ENCODE data around the gene PRR19.

Gene PRR19

DNA sequence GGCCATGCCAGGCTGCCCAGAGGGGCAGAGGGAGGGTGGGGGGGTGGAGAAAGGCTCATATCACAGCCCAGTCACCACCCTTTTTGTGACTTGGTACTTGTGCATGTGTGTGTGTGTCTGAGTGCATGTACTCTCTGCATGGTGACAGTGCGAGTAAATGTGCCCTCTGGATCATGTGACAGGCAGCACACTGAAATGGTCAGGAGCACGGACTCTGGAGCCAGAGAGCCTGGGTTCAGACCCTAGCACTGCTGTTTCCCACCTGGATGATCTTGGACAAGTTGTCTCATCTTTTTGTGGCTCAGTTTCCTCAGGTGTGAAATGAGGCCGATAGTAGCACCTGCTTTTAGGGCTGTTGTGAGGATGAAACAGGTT is 30.9 kb upstream of the PRR19 start:
- no peak for ATAC-seq
- DNase-seq, result no peak

DNA sequence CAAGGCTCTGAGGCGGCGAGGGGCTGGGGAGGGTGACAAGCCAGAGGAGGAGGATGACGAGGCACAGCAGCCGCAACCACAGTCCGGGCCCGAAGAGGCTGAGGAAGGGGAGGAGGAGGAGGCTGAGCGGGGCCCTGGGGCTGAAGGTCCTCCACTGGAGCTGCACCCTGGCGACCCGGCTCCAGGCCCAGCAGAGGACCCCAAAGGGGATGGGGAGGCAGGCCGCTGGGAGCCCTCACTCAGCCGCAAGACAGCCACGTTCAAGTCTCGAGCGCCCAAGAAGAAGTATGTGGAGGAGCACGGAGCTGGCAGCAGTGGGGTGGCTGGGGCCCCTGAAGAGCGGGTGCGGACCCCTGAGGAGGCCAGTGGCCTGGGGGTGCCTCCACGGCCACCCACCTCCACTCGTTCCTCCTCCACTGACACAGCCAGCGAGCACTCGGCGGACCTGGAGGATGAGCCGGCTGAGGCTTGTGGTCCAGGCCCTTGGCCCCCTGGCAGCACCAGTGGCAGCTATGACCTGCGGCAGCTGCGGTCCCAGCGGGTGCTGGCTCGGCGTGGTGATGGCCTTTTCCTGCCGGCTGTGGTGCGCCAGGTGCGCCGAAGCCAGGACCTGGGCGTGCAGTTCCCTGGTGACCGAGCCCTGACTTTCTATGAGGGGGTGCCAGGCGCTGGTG is 29.9 kb upstream of the PRR19 start:
- no peak for ATAC-seq
- DNase-seq, result no peak

GRCh38 chr19:42272535-42272897 is 29.4 kb upstream of the PRR19 start:
- ATAC-seq (no peak), DNase-seq (no peak)

- no peak for ATAC-seq
- no peak for DNase-seq
Observed at GRCh38 chr19:42272989-42273406, 28.9 kb upstream of the PRR19 start.

DNA sequence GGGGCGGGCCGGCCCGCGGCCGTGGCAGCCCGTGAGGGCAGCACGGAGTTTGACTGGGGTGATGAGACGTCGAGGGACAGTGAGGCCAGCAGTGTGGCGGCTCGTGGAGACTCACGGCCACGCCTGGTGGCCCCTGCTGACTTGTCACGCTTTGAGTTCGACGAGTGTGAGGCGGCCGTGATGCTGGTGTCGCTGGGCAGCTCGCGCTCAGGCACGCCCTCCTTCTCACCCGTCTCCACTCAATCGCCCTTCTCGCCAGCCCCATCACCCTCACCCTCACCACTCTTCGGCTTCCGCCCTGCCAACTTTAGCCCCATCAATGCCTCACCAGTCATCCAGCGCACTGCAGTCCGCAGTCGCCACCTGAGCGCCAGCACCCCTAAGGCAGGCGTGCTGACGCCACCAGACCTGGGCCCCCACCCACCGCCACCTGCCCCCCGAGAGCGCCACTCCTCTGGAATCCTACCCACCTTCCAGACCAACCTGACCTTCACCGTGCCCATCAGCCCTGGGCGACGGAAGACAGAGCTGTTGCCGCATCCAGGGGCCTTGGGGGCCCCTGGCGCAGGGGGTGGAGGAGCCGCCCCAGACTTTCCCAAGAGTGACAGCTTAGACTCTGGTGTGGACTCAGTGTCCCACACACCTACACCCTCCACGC is 28.4 kb upstream of the PRR19 start:
- ATAC-seq (no peak), DNase-seq (no peak)

GRCh38 chr19:42274065-42274682 is 27.8 kb upstream of the PRR19 start:
- ATAC-seq, result no peak
- DNase-seq, result no peak

- ATAC-seq (no peak), DNase-seq (no peak)
Observed at GRCh38 chr19:42275103-42275502, 26.8 kb upstream of the PRR19 start.

DNA sequence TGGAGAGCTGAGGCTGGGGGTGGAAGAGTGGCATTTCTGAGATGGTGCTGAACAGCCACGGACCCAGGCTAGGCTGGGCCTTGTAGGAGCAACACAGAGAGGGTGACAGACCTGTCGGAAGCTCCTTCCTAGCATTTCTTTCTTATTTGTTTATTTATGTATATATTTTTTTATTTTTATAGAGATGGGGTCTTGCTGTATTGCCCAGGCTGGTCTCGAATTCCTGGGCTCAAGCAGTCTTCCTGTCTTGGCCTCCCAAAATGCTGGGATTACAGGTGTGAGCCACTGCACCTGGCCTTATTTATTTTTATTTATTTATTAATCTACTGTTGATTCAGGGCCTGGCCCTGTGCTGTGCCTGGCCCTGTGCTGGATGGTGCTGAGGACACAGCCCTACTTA is 26.4 kb upstream of the PRR19 start:
- ATAC-seq (no peak), DNase-seq (no peak)

GRCh38 chr19:42276284-42276683 is 25.6 kb upstream of the PRR19 start:
- no peak for ATAC-seq
- DNase-seq, result no peak

DNA sequence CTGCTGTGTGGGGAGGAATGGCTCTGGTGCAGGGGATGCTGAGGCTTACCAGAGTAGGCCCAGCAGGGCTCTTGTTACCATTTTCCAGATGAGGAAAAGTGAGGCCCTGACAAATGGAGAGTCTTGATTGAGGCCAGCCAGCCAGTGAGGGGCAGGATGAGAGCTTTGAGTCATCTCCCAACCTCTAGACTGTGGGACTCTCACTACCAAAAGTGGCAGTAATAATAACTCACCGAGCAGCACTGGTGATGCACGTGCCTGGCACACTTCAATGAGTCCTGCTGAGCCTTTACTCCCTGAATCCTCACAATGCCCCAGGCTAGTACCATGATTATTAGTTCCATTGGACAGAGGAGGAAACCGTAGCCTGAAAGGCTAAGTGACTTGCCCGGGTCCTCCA is 25.1 kb upstream of the PRR19 start:
- DNase-seq (no peak), ATAC-seq (peak; percentile 17)

- DNase-seq (no peak), ATAC-seq (no peak)
Observed at GRCh38 chr19:42277821-42278451, 24.0 kb upstream of the PRR19 start.

- ATAC-seq, result no peak
- no peak for DNase-seq
Observed at GRCh38 chr19:42278452-42279154, 23.3 kb upstream of the PRR19 start.

- DNase-seq (no peak), ATAC-seq (no peak)
Observed at GRCh38 chr19:42279155-42279901, 22.6 kb upstream of the PRR19 start.

DNA sequence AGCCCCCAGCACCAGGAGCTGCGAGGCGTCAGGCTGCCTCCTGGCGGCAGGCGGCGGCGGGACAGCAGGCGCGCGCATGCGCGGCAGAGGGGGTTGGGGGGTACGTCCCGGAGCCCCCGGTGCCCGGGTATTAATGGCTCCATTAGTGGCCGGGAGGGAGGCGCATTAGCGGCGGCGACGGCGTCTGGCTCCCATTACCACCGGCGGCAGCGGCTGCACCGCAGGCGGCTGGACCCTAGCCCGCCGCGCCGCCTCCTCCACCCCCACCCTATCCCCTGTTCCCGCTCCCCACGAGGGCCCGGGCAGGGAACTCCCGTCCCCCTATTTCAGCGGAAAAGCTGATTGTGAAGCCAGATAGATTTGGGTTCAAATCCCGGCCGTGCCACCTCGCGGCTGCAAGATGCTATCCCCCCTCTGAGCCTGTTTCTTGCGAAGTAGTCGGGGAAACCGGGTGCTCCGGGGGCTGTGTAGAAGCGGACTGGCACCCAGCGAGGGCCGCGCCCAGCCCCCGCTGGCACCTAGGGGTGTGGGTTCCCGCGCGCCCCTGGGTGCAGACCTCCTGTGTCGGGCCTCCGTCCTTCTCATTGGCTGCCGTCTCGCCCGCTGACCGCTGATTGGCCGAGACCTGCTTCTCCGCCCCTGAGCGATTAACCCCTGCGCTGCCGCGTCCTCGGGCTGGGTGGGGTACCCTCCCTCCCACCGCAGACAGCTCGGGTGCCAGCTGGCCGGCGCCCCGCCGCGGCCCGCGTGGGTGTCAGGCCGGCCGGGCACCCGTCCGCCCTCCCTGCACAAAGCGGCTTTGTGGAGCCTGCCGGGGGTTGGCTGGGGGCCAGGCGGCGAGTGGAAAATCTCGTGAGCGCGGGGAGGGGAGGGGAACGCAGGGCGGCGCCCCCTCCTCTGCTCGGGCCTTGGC is 21.8 kb upstream of the PRR19 start:
- ATAC-seq, result peak; percentile 44
- DNase-seq, result peak; percentile 91

GRCh38 chr19:42280815-42281145 is 21.2 kb upstream of the PRR19 start:
- DNase-seq (peak; percentile 56), ATAC-seq (no peak)

DNA sequence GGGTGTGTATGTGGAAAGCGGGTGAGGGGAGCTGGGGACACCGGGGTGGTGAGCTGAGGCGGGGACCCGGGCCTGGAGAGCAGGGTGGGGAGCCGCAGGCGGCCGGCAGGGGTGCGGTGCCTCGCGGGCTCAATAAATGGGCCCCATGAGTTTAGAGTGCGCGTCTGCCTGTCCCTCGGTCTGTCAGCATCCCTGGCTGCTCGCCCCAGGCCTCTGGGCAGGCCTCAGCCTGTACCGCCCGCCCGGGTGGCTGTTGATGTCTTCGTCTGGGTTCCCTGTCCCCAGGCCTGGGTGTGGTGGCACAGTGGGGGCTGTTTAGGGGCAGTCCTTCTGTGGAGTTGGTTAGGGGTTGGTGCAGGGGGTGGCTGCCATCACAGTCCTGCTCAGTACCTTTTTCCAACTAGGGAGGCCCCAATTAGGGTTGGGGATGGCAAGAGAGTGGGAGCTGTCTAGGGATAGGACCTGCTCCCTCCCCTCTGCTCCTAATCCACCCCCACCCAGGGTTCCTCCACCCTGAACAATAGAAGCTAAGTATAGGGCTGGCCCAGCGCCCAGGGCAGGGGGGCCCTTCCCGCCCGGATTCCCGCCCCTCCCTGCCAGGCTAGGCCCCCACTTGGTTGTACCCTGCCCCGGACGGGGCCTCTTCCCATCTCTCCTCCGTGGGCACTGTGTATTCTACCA is 20.6 kb upstream of the PRR19 start:
- DNase-seq, result peak; percentile 47
- ATAC-seq, result no peak

DNA sequence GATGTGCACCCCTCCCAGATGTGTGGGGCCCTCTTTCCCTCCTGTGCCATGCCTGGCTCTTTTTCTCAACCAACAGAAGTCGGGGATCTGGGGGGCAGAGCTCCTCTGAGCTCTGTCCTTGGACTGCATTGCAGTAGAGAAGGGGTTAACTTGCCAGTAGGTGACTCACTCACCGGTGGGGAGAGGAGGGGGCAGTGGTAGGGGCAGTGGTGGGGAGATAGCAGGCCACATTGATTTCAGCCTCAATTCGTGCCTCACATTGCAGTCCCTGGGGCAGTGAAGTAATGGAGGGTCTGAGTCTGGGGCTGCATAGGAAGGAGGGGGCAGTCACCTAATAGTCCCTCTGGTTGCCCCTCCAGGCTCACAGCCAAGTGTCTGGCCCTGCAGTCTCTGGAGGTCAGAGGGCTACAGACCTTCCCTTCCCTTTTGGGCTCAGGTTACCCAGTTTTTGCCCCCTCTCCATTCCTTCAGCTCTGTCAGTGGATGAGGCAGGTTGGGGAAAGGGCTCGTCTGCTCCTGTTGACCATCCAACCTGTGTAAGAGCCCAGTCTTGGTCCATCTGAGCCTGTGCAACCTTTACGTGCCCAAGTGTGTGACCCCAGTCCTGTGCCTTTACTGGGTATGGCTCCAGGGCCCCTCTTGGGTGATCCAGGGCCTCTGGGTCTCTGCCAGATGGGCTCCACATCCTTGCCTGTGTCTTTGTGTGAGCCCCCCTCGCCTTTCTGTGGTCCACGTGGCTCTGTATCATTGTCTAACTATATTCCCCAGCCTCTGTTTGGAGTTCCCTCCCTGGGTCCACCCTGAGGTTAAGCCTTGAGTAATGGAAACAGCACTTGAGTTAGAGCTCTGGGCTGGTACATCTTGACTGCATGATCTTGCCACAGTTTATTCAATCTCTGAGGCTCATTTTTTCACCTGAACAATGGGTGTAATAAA is 19.8 kb upstream of the PRR19 start:
- DNase-seq (peak; percentile 39), ATAC-seq (no peak)

DNA sequence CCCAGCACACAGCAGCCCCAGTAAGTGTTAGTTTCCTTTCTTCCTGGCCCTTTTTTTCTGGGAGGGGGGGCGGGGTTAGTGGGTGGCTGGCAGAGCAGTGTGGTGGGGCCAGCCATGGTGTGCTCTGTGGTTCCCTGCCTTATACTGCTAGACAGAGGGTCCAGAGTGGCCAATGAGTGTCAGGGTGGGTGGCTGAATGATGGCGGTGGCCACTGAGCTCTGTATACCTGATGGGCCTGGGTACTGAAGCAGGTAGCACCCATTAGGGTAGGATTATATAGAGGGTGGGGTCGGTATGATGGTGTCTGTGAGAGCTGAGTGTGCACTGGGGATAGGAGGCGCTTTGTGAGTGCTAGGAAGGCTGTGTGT is 19.1 kb upstream of the PRR19 start:
- ATAC-seq, result peak; percentile 0
- no peak for DNase-seq
